ENCODE data around the gene FMO1.

The FMO1 gene

DNA sequence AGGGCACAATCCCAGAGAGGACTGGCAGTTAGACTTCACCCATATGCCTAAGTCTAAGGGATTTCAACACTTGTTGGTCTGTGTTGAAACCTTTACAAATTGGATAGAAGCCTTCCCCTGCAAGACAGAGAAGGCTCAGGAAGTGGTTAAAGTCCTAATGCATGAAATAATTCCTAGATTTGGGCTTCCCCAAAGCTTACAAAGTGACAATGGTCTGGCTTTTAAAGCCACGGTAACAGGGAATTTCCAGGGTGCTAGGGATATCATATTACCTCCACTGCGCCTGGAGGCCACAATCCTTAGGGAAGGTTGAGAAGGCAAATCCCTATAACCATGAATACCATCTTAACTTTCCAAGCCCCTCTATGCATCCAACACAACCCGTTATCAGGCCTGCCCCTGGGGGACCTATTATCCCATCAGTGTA lies 62.4 kb downstream of the FMO1 start:
- no peak overlapping the region for H3K4ac ChIP-seq (ENCODE audit: low read depth in 1 of 2, low read length in 2 of 2)
- no peak overlapping the region for H2BK5ac ChIP-seq (ENCODE audit: low read depth, low read length, poor library complexity, severe bottlenecking)
- DNase-seq, result no peak
- H3K9ac ChIP-seq (ENCODE audit: low read length), result no peak overlapping the region
- no peak overlapping the region for H3K4me3 ChIP-seq (ENCODE audit: insufficient read depth in 1 of 2, low read depth in 1 of 2, low read length in 2 of 2)
- no peak overlapping the region for H2BK15ac ChIP-seq (ENCODE audit: low read depth, poor library complexity, severe bottlenecking)
- H3K4me1 ChIP-seq (ENCODE audit: control insufficient read depth, insufficient read depth, low read depth, low read length), result no peaks in the 10 kb centered on the region
- no peak overlapping the region for H2BK120ac ChIP-seq (ENCODE audit: low read depth, low read length)
- H3K27me3 ChIP-seq (ENCODE audit: control insufficient read depth in 1 of 2, insufficient read depth in 1 of 2, low read length in 2 of 2), result no peaks in the 10 kb centered on the region
- H2AK5ac ChIP-seq (ENCODE audit: low read length, severe bottlenecking), result no peak overlapping the region
- no peak overlapping the region for H2AFZ ChIP-seq (ENCODE audit: low read depth, low read length)
- H2BK12ac ChIP-seq (ENCODE audit: low read length in 2 of 2), result no peak overlapping the region
- 51% methylated on average over 3 of the region's 3 CpGs for WGBS
- H3K27ac ChIP-seq (ENCODE audit: low read length, poor library complexity, severe bottlenecking), result no peak overlapping the region
- no peaks in the 10 kb centered on the region for H3K36me3 ChIP-seq (ENCODE audit: control insufficient read depth in 1 of 2, insufficient read depth in 2 of 2, low read depth in 1 of 2, low read length in 2 of 2)
- no peaks in the 10 kb centered on the region for H3K79me1 ChIP-seq (replicated peaks; ENCODE audit: low read length, poor library complexity, severe bottlenecking)
- H3K14ac ChIP-seq (ENCODE audit: low read length in 2 of 2), result no peak overlapping the region
- no peak overlapping the region for H4K8ac ChIP-seq (ENCODE audit: low read length)
- H3K23ac ChIP-seq (ENCODE audit: low read length in 2 of 2), result no peak overlapping the region
- H3K9me3 ChIP-seq (ENCODE audit: control insufficient read depth, low read length), result no peaks in the 10 kb centered on the region
- H4K91ac ChIP-seq (ENCODE audit: low read length), result no peak overlapping the region
- H3K18ac ChIP-seq (ENCODE audit: low read depth in 1 of 2, low read length in 2 of 2), result no peak overlapping the region
- H3K4me2 ChIP-seq (ENCODE audit: low read length, poor library complexity, severe bottlenecking), result no peak overlapping the region

GRCh38 chr1:171311771-171312558 lies 63.7 kb downstream of the FMO1 start:
- Histone ChIP-seq H4K8ac (ENCODE audit: low read length) (no peak overlapping the region), H2BK15ac (ENCODE audit: low read depth, poor library complexity, severe bottlenecking) (no peak overlapping the region), H3K14ac (ENCODE audit: low read length in 2 of 2) (no peak overlapping the region), H3K4me3 (ENCODE audit: insufficient read depth in 1 of 2, low read depth in 1 of 2, low read length in 2 of 2) (no peak overlapping the region), H3K79me1 (replicated peaks; ENCODE audit: low read length, poor library complexity, severe bottlenecking) (no peaks in the 10 kb centered on the region), H3K9me3 (ENCODE audit: control insufficient read depth, low read length) (no peaks in the 10 kb centered on the region), H2BK5ac (ENCODE audit: low read depth, low read length, poor library complexity, severe bottlenecking) (no peak overlapping the region), H3K9ac (ENCODE audit: low read length) (no peak overlapping the region), H2AFZ (ENCODE audit: low read depth, low read length) (no peak overlapping the region), H3K4ac (ENCODE audit: low read depth in 1 of 2, low read length in 2 of 2) (no peak overlapping the region), H2BK12ac (ENCODE audit: low read length in 2 of 2) (no peak overlapping the region), H3K27me3 (ENCODE audit: control insufficient read depth in 1 of 2, insufficient read depth in 1 of 2, low read length in 2 of 2) (no peaks in the 10 kb centered on the region), H2AK5ac (ENCODE audit: low read length, severe bottlenecking) (no peak overlapping the region), H3K36me3 (ENCODE audit: control insufficient read depth in 1 of 2, insufficient read depth in 2 of 2, low read depth in 1 of 2, low read length in 2 of 2) (no peaks in the 10 kb centered on the region), H3K23ac (ENCODE audit: low read length in 2 of 2) (no peak overlapping the region), H4K91ac (ENCODE audit: low read length) (no peak overlapping the region), H3K4me1 (ENCODE audit: control insufficient read depth, insufficient read depth, low read depth, low read length) (no peaks in the 10 kb centered on the region), H3K27ac (ENCODE audit: low read length, poor library complexity, severe bottlenecking) (no peak overlapping the region), H3K4me2 (ENCODE audit: low read length, poor library complexity, severe bottlenecking) (no peak overlapping the region), H2BK120ac (ENCODE audit: low read depth, low read length) (no peak overlapping the region), H3K18ac (ENCODE audit: low read depth in 1 of 2, low read length in 2 of 2) (no peak overlapping the region)
- WGBS, result 78% methylated on average over 8 of the region's 8 CpGs
- no peak for DNase-seq

GRCh38 chr1:171313319-171313834 lies 65.1 kb downstream of the FMO1 start:
- H3K14ac ChIP-seq (ENCODE audit: low read length in 2 of 2), result no peak overlapping the region
- H3K79me1 ChIP-seq (replicated peaks; ENCODE audit: low read length, poor library complexity, severe bottlenecking), result no peaks in the 10 kb centered on the region
- peak overlapping the region; percentile 35 for H3K27ac ChIP-seq (ENCODE audit: low read length, poor library complexity, severe bottlenecking)
- DNase-seq, result no peak
- H3K36me3 ChIP-seq (ENCODE audit: control insufficient read depth in 1 of 2, insufficient read depth in 2 of 2, low read depth in 1 of 2, low read length in 2 of 2), result no peaks in the 10 kb centered on the region
- no peak overlapping the region for H2BK5ac ChIP-seq (ENCODE audit: low read depth, low read length, poor library complexity, severe bottlenecking)
- no peaks in the 10 kb centered on the region for H3K9me3 ChIP-seq (ENCODE audit: control insufficient read depth, low read length)
- H4K8ac ChIP-seq (ENCODE audit: low read length), result no peak overlapping the region
- no peak overlapping the region for H4K91ac ChIP-seq (ENCODE audit: low read length)
- H3K18ac ChIP-seq (ENCODE audit: low read depth in 1 of 2, low read length in 2 of 2), result no peak overlapping the region
- H2AK5ac ChIP-seq (ENCODE audit: low read length, severe bottlenecking), result no peak overlapping the region
- H3K9ac ChIP-seq (ENCODE audit: low read length), result peak overlapping the region; percentile 54
- no peak overlapping the region for H3K4me3 ChIP-seq (ENCODE audit: insufficient read depth in 1 of 2, low read depth in 1 of 2, low read length in 2 of 2)
- peak overlapping the region in 1 of 2 experiments; percentile 54 for H2BK12ac ChIP-seq (ENCODE audit: low read length in 2 of 2)
- H2AFZ ChIP-seq (ENCODE audit: low read depth, low read length), result no peak overlapping the region
- no peaks in the 10 kb centered on the region for H3K27me3 ChIP-seq (ENCODE audit: control insufficient read depth in 1 of 2, insufficient read depth in 1 of 2, low read length in 2 of 2)
- H3K4me1 ChIP-seq (ENCODE audit: control insufficient read depth, insufficient read depth, low read depth, low read length), result no peaks in the 10 kb centered on the region
- 33% methylated on average over 1 of the region's 1 CpG for WGBS
- H3K4ac ChIP-seq (ENCODE audit: low read depth in 1 of 2, low read length in 2 of 2), result no peak overlapping the region
- H3K23ac ChIP-seq (ENCODE audit: low read length in 2 of 2), result no peak overlapping the region
- H2BK120ac ChIP-seq (ENCODE audit: low read depth, low read length), result no peak overlapping the region
- H3K4me2 ChIP-seq (ENCODE audit: low read length, poor library complexity, severe bottlenecking), result peak overlapping the region; percentile 14
- H2BK15ac ChIP-seq (ENCODE audit: low read depth, poor library complexity, severe bottlenecking), result no peak overlapping the region

GRCh38 chr1:171313835-171314320 lies 65.6 kb downstream of the FMO1 start, which contains the start of gene FMO4:
TSS of gene FMO4 (plus strand) at chr1:171314183. CDS start at chr1:171319826, 5,643 bp downstream.
- H3K9me3 ChIP-seq (ENCODE audit: control insufficient read depth, low read length), result peaks cover 5% of the 10 kb centered on the region
- H3K4me1 ChIP-seq (ENCODE audit: control insufficient read depth, insufficient read depth, low read depth, low read length), result no peaks in the 10 kb centered on the region
- peak within 1 kb of the TSS; percentile 90 for H3K9ac ChIP-seq (ENCODE audit: low read length)
- peak within 1 kb of the TSS in 1 of 2 experiments; percentile 74 for H3K4me3 ChIP-seq (ENCODE audit: insufficient read depth in 1 of 2, low read depth in 1 of 2, low read length in 2 of 2)
- no peak within 1 kb of the TSS for H4K8ac ChIP-seq (ENCODE audit: low read length)
- no peaks in the 10 kb centered on the region for H3K79me1 ChIP-seq (replicated peaks; ENCODE audit: low read length, poor library complexity, severe bottlenecking)
- peak; percentile 99 for DNase-seq
- no peaks in the 10 kb centered on the region for H3K36me3 ChIP-seq (ENCODE audit: control insufficient read depth in 1 of 2, insufficient read depth in 2 of 2, low read depth in 1 of 2, low read length in 2 of 2)
- H2AK5ac ChIP-seq (ENCODE audit: low read length, severe bottlenecking), result no peak within 1 kb of the TSS
- H3K4me2 ChIP-seq (ENCODE audit: low read length, poor library complexity, severe bottlenecking), result peak within 1 kb of the TSS; percentile 47
- WGBS, result 2% methylated on average over 7 of the region's 10 CpGs
- H3K27me3 ChIP-seq (ENCODE audit: control insufficient read depth in 1 of 2, insufficient read depth in 1 of 2, low read length in 2 of 2), result no peaks in the 10 kb centered on the region
- no peak within 1 kb of the TSS for H2BK5ac ChIP-seq (ENCODE audit: low read depth, low read length, poor library complexity, severe bottlenecking)
- no peak within 1 kb of the TSS for H2BK15ac ChIP-seq (ENCODE audit: low read depth, poor library complexity, severe bottlenecking)
- H4K91ac ChIP-seq (ENCODE audit: low read length), result no peak within 1 kb of the TSS
- H3K4ac ChIP-seq (ENCODE audit: low read depth in 1 of 2, low read length in 2 of 2), result no peak within 1 kb of the TSS
- H3K14ac ChIP-seq (ENCODE audit: low read length in 2 of 2), result no peak within 1 kb of the TSS
- H2AFZ ChIP-seq (ENCODE audit: low read depth, low read length), result no peak within 1 kb of the TSS
- peak within 1 kb of the TSS; percentile 35 for H3K27ac ChIP-seq (ENCODE audit: low read length, poor library complexity, severe bottlenecking)
- H2BK12ac ChIP-seq (ENCODE audit: low read length in 2 of 2), result peak within 1 kb of the TSS in 1 of 2 experiments; percentile 54
- peak within 1 kb of the TSS in 1 of 2 experiments; percentile 21 for H3K18ac ChIP-seq (ENCODE audit: low read depth in 1 of 2, low read length in 2 of 2)
- no peak within 1 kb of the TSS for H3K23ac ChIP-seq (ENCODE audit: low read length in 2 of 2)
- H2BK120ac ChIP-seq (ENCODE audit: low read depth, low read length), result no peak within 1 kb of the TSS
